SK-N-SH (cell line): ENCODE data around the gene BMPR1B. TPM values are rescaled to one million over a fixed set of nuclear protein-coding genes. Genes with fewer than 3 reads are reported as not detected.

Source experiments
- CTCF ChIA-PET: fragments of 300-600, 350-600 bp; formaldehyde crosslinking; extraction: SDS; loops from one replicate; lab custom pipeline; 2021; lab: Yijun Ruan, JAX
- POLR2A ChIA-PET: fragments of 350-600 bp; sonication (Branson Sonifier 250); formaldehyde crosslinking; extraction: SDS; loops from one replicate; lab custom pipeline; 2020; ENCODE audit warnings: antibody characterized with exemption, inconsistent platforms; lab: Yijun Ruan, JAX
- DNase-seq: peaks from one replicate; pipeline ENCODE4 v3.0.0; 2012
- H2AFZ ChIP-seq: fragments of 200-600 bp; sonication (generic); 2 replicates; pipeline ENCODE4 v1.8.1; 2016; ENCODE audit warnings: antibody characterized with exemption, mild to moderate bottlenecking, low read depth
- H3F3A ChIP-seq: fragments of 200-600 bp; sonication (generic); replicated peaks from 2 replicates; pipeline ENCODE3; 2016; ENCODE audit warnings: antibody characterized with exemption, mild to moderate bottlenecking; ENCODE audit not compliant: insufficient read depth
- H3K27ac ChIP-seq, 2 experiments: fragments of 200-500 bp in 1 of 2; fragments of 200-600 bp in 1 of 2; sonication (Bioruptor generic) in 1 of 2; sonication (generic), shearing (Covaris generic) in 1 of 2; 2 replicates each; pipeline versions ENCODE4 v1.5.1 to v1.6.1; 2014 to 2016; ENCODE audit warnings: low read depth in 2 of 2, inconsistent platforms in 1 of 2, low read length in 1 of 2, mild to moderate bottlenecking in 1 of 2, mixed read lengths in 1 of 2
- H3K27me3 ChIP-seq: fragments of 200-600 bp; sonication (generic), shearing (Covaris generic); 2 replicates; pipeline ENCODE4 v1.6.1; 2016; ENCODE audit warnings: mixed run types; ENCODE audit not compliant: insufficient read depth
- H3K36me3 ChIP-seq, 2 experiments: fragments of 200-500 bp in 1 of 2; fragments of 200-600 bp in 1 of 2; sonication (Bioruptor generic) in 1 of 2; sonication (generic) in 1 of 2; replicated peaks in 1 of 2; 2 replicates each; pipeline versions ENCODE3 to v1.5.1; 2014 to 2016; ENCODE audit warnings: low read length in 1 of 2, mild to moderate bottlenecking in 1 of 2; ENCODE audit not compliant: insufficient read depth in 2 of 2, control insufficient read depth in 1 of 2
- H3K4me1 ChIP-seq, 2 experiments: fragments of 200-500 bp in 1 of 2; fragments of 200-600 bp in 1 of 2; sonication (Bioruptor generic) in 1 of 2; sonication (generic), shearing (Covaris generic) in 1 of 2; 2 replicates each; pipeline versions ENCODE4 v1.5.1 to v1.6.1; 2014 to 2016; ENCODE audit warnings: low read depth in 1 of 2, low read length in 1 of 2, mixed run types in 1 of 2; ENCODE audit not compliant: insufficient read depth in 2 of 2, control insufficient read depth in 1 of 2
- H3K4me2 ChIP-seq: fragments of 200-600 bp; sonication (generic), shearing (Covaris generic); 2 replicates; pipeline ENCODE4 v1.6.1; 2017; ENCODE audit warnings: mixed run types
- H3K4me3 ChIP-seq, 2 experiments: fragments of 200-500 bp in 1 of 2; fragments of 200-600 bp in 1 of 2; sonication (Bioruptor generic) in 1 of 2; sonication (generic), shearing (Covaris generic) in 1 of 2; 2 replicates each; pipeline versions ENCODE4 v1.5.1 to v1.8.1; 2014 to 2016; ENCODE audit warnings: low read depth in 2 of 2, inconsistent platforms in 1 of 2, low read length in 1 of 2, mild to moderate bottlenecking in 1 of 2, mixed read lengths in 1 of 2, moderate library complexity in 1 of 2
- H3K79me2 ChIP-seq: fragments of 200-600 bp; sonication (generic); 2 replicates; pipeline ENCODE4 v1.8.1; 2017; ENCODE audit warnings: mild to moderate bottlenecking; ENCODE audit not compliant: insufficient read depth
- H3K9ac ChIP-seq: fragments of 200-600 bp; sonication (generic); 2 replicates; pipeline ENCODE4 v1.6.1; 2017; ENCODE audit warnings: mixed run types
- H3K9me2 ChIP-seq: fragments of 200-600 bp; sonication (generic); 2 replicates; pipeline ENCODE4 v1.6.1; 2017; ENCODE audit warnings: mixed run types
- H3K9me3 ChIP-seq: fragments of 200-600 bp; sonication (generic); 2 replicates; pipeline ENCODE4 v1.6.1; 2017; ENCODE audit warnings: mixed run types, mild to moderate bottlenecking, moderate library complexity
- H4K20me1 ChIP-seq: fragments of 200-600 bp; sonication (generic); 2 replicates; pipeline ENCODE4 v1.6.1; 2017; ENCODE audit warnings: mild to moderate bottlenecking, mixed run types; ENCODE audit not compliant: insufficient read depth
- CHD2 ChIP-seq: fragments of 150-350 bp; IDR thresholded peaks from 2 replicates; pipeline ENCODE4 v1.6.1; 2018; ENCODE audit warnings: low read length; ENCODE audit not compliant: partially characterized antibody
- EZH2phosphoT487 ChIP-seq: fragments of 200-600 bp; sonication (generic); IDR thresholded peaks from 2 replicates; pipeline ENCODE4 v1.6.1; 2017; ENCODE audit warnings: low read depth, mixed run types, mild to moderate bottlenecking, antibody characterized with exemption, moderate library complexity, borderline replicate concordance
- FOXM1 ChIP-seq: IDR thresholded peaks from 2 replicates; pipeline ENCODE4 v1.4.0; 2012; ENCODE audit warnings: low read depth, mild to moderate bottlenecking
- GATA2 ChIP-seq: sonication (generic); formaldehyde crosslinking; IDR thresholded peaks from 2 replicates; pipeline ENCODE4 v1.5.0; 2020; ENCODE audit warnings: mild to moderate bottlenecking, missing genetic modification reagents
- MAX ChIP-seq: IDR thresholded peaks from 2 replicates; pipeline ENCODE4 v1.4.0; 2012; ENCODE audit warnings: low read depth
- NFIC ChIP-seq: IDR thresholded peaks from 2 replicates; pipeline ENCODE4 v1.4.0; 2012; ENCODE audit warnings: borderline replicate concordance
- POLR2AphosphoS5 ChIP-seq: IDR thresholded peaks from 2 replicates; pipeline ENCODE4 v1.6.1; 2012; ENCODE audit warnings: low read depth, low read length
- RAD21 ChIP-seq: IDR thresholded peaks from 2 replicates; pipeline ENCODE4 v1.6.1; 2012; ENCODE audit warnings: mild to moderate bottlenecking, low read length
- REST ChIP-seq: IDR thresholded peaks from 2 replicates; pipeline ENCODE4 v1.6.1; 2012; ENCODE audit warnings: mild to moderate bottlenecking, low read depth, low read length, moderate library complexity
- RFX5 ChIP-seq: IDR thresholded peaks from 2 replicates; pipeline ENCODE4 v1.6.1; 2012; ENCODE audit warnings: mild to moderate bottlenecking, improper control_type of control experiment, low read length
- SMC3 ChIP-seq: IDR thresholded peaks from 2 replicates; pipeline ENCODE4 v1.6.1; 2012; ENCODE audit warnings: low read depth, low read length, improper control_type of control experiment
- TCF12 ChIP-seq: IDR thresholded peaks from 2 replicates; pipeline ENCODE4 v1.4.0; 2012
- WGBS: methylation state at CpG from one replicate; pipeline ENCODE4 v1.1.6; 2017; ENCODE audit warnings: low lambda C conversion rate; 5-methylcytosine and 5-hydroxymethylcytosine counted together
- polyA plus RNA-seq, 3 experiments: library from polyadenylated mRNA; depleted of rRNA; stranded (reverse); fragments of >200 nt; gene quantifications; 2 replicates each; pipeline ENCODE4 v1.2.3, GENCODE V29; 2012
- TF ChIP-seq, protein P1 (sequence below): IDR thresholded peaks from 2 replicates; pipeline ENCODE4 v1.4.0; 2012; ENCODE audit warnings: low read depth, borderline replicate concordance
- TF ChIP-seq, protein P2 (sequence below): fragments of 200-600 bp; sonication (generic); IDR thresholded peaks from 2 replicates; pipeline ENCODE4 v1.6.1; 2017; ENCODE audit warnings: antibody characterized with exemption, mild to moderate bottlenecking, moderate library complexity

The BMPR1B gene
- polyA plus RNA-seq, 1 of the 3 experiments (the other 2 are of a cell fraction), result 0.16 TPM

- CTCF ChIA-PET, result interaction anchor here (0.6 to 4.6 kb wide), 15 partner anchors 10 to 1987 kb away, joined by 3 to 29 read pairs (median 3); no protein-coding TSS in a partner anchor
- TF ChIP-seq NFIC (no peak), EZH2phosphoT487 (no peak), TCF12 (no peak), POLR2AphosphoS5 (no peak), RFX5 (no peak), FOXM1 (no peak), GATA2 (CRISPR knock-in tag) (no peak), CHD2 (no peak), REST (no peak), MAX (no peak), SMC3 (peak; percentile 75), RAD21 (peak; percentile 91)
- TF ChIP-seq, protein P1, sequence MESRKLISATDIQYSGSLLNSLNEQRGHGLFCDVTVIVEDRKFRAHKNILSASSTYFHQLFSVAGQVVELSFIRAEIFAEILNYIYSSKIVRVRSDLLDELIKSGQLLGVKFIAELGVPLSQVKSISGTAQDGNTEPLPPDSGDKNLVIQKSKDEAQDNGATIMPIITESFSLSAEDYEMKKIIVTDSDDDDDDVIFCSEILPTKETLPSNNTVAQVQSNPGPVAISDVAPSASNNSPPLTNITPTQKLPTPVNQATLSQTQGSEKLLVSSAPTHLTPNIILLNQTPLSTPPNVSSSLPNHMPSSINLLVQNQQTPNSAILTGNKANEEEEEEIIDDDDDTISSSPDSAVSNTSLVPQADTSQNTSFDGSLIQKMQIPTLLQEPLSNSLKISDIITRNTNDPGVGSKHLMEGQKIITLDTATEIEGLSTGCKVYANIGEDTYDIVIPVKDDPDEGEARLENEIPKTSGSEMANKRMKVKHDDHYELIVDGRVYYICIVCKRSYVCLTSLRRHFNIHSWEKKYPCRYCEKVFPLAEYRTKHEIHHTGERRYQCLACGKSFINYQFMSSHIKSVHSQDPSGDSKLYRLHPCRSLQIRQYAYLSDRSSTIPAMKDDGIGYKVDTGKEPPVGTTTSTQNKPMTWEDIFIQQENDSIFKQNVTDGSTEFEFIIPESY, result no peak
- TF ChIP-seq, protein P2, sequence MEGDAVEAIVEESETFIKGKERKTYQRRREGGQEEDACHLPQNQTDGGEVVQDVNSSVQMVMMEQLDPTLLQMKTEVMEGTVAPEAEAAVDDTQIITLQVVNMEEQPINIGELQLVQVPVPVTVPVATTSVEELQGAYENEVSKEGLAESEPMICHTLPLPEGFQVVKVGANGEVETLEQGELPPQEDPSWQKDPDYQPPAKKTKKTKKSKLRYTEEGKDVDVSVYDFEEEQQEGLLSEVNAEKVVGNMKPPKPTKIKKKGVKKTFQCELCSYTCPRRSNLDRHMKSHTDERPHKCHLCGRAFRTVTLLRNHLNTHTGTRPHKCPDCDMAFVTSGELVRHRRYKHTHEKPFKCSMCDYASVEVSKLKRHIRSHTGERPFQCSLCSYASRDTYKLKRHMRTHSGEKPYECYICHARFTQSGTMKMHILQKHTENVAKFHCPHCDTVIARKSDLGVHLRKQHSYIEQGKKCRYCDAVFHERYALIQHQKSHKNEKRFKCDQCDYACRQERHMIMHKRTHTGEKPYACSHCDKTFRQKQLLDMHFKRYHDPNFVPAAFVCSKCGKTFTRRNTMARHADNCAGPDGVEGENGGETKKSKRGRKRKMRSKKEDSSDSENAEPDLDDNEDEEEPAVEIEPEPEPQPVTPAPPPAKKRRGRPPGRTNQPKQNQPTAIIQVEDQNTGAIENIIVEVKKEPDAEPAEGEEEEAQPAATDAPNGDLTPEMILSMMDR, result peak; percentile 73
- POLR2A ChIA-PET, result no interaction called here
- WGBS, result 11% methylated on average over 3 of the region's 3 CpGs
- no peaks in the 10 kb centered on the region for H3F3A ChIP-seq
- H3K27me3 ChIP-seq, result no peaks in the 10 kb centered on the region
- no peaks in the 10 kb centered on the region for H3K9me3 ChIP-seq
- H3K4me1 ChIP-seq, result peaks cover 0 to 15% of the 10 kb centered on the region in 2 experiments; a peak in 2 of 4 replicates
- H3K79me2 ChIP-seq, result no peaks in the 10 kb centered on the region
- H2AFZ ChIP-seq, result no peak overlapping the region
- peak overlapping the region in 1 of 2 experiments; percentile 55; a peak in 2 of 4 replicates for H3K27ac ChIP-seq
- H3K4me3 ChIP-seq, result no peak overlapping the region
- H3K4me2 ChIP-seq, result no peak overlapping the region
- H3K9ac ChIP-seq, result no peak overlapping the region
- H3K36me3 ChIP-seq, result peaks cover 0 to 55% of the 10 kb centered on the region in 2 experiments
- no peaks in the 10 kb centered on the region for H4K20me1 ChIP-seq
- DNase-seq, result peak; percentile 59
- no peaks in the 10 kb centered on the region for H3K9me2 ChIP-seq
Observed at GRCh38 chr4:95165926-95166524, 408.3 kb downstream of the BMPR1B start.
